ENCODE measurements around the gene ZNF786. TPM values are rescaled to one million over a fixed set of nuclear protein-coding genes. Genes with fewer than 3 reads are reported as not detected.
"Not testable (repeated sequence)": the region's sequence is repeated elsewhere in the genome, so short reads cannot be mapped to it uniquely, and the experiment has no call there.

Gene ZNF786
- total RNA-seq, 4 donors from 2014 or later: 6.1 to 8.6 (median 7.0) TPM

DNA sequence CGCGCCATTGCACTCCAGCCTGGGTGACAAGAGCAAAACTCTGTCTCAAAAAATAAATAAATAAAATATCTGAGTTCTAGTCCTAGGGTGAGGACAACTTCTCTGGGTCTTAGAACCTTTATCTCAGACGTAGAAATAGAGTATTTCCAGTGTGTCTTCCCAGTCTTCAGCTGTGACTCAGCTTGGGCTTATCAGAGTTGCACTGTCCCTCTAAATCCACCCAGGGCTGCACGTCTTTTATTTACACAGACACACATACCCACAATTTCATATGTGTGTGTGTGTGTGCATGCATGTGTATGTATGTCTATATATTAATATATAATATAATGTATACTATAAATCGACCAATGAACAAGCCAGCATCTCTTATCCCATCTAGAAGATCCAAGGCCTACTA is 49.2 kb downstream of the ZNF786 start:
- WGBS, 2 donors (ENCODE audit: low coverage in 1 of 2): 65 to 71% methylated on average over 3 to 5 of the region's 5 CpGs

DNA sequence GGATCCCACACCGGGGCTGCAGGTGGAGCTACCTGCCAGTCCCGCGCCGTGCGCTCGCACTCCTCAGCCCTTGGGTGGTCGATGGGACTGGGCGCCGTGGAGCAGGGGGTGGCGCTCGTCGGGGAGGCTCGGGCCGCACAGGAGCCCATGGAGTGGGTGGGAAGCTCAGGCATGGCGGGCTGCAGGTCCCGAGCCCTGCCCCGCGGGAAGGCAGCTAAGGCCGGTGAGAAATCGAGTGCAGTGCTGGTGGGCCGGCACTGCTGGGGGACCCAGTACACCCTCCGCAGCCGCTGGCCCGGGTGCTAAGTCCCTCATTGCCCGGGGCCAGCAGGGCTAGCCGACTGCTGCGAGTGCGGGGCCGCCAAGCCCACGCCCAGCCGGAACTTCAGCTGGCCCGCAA is 51.9 kb downstream of the ZNF786 start:
- H3K4me3 ChIP-seq, ATAC-seq, H3K27me3 ChIP-seq, H3K36me3 ChIP-seq, H3K27ac ChIP-seq, H3K9me3 ChIP-seq, H3K4me1 ChIP-seq: not testable (repeated sequence)
- no CpG with 5 or more reads among the region's 32 CpGs for WGBS, 2 donors (ENCODE audit: low coverage in 1 of 2)

More for the DNA sequence above, 49.2 kb downstream of the ZNF786 start:
- Histone ChIP-seq H3K27me3 (no peaks in the 10 kb centered on the region), H3K4me3 (no peak overlapping the region), H3K27ac (no peak overlapping the region), H3K4me1 (no peaks in the 10 kb centered on the region), H3K9me3 (no peaks in the 10 kb centered on the region), H3K36me3 (no peaks in the 10 kb centered on the region)
- TF ChIP-seq POLR2AphosphoS5 (IDR thresholded peaks at IDR 0.05): no peak
- no peak for TF ChIP-seq POLR2A (IDR thresholded peaks at IDR 0.05)
- TF ChIP-seq, protein P1, sequence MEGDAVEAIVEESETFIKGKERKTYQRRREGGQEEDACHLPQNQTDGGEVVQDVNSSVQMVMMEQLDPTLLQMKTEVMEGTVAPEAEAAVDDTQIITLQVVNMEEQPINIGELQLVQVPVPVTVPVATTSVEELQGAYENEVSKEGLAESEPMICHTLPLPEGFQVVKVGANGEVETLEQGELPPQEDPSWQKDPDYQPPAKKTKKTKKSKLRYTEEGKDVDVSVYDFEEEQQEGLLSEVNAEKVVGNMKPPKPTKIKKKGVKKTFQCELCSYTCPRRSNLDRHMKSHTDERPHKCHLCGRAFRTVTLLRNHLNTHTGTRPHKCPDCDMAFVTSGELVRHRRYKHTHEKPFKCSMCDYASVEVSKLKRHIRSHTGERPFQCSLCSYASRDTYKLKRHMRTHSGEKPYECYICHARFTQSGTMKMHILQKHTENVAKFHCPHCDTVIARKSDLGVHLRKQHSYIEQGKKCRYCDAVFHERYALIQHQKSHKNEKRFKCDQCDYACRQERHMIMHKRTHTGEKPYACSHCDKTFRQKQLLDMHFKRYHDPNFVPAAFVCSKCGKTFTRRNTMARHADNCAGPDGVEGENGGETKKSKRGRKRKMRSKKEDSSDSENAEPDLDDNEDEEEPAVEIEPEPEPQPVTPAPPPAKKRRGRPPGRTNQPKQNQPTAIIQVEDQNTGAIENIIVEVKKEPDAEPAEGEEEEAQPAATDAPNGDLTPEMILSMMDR (IDR thresholded peaks at IDR 0.05): no peak
- no peak for TF ChIP-seq EP300 (IDR thresholded peaks at IDR 0.05)
- no peak for ATAC-seq

DNA sequence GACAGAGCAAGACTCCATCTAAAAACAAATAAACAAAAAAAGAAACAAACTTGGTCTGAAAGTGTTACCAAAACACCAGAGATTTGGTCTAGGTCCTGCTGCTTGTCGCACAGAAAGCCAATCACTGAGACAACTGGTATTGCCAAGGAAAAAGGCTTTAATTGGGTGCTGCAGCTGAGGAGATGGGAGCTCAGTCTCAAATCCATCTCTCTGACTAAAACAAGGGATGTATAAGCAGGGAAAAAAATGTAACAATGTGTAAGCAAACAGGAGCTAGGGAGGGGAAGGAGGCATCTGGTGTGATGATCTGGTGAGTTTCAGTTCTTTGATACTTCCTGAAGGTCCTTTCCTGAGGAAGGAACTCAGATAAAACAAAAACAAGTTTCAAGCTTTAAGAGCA is 53.8 kb downstream of the ZNF786 start:
- no peak for ATAC-seq

DNA sequence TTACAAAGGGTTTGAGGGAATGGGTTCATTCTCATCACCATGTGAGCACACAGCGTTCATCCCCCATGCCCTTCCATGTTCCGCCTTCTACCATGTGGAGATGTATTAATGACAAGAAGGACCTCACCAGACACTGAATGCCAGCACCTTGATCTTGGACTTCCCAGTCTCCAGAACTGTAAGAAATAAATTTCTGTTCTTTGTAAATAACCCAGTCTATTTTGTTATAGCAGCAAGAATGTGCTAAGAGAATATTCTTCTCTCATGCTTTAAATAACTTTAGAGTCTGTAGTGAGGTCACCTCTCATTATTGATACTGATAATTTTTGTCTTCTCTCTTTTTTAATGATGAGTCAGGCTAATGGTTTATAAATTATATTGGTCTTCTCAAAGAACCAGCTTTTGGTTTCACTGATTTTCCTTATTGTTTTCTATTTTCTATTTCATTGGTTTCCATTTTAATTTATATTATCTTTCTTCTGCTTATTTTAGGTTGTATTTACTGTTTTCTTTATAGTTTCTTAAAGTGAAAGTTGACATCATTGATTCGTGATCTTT is 59.1 kb downstream of the ZNF786 start:
- Histone ChIP-seq H3K27me3 (no peaks in the 10 kb centered on the region), H3K9me3 (no peaks in the 10 kb centered on the region), H3K36me3 (no peaks in the 10 kb centered on the region), H3K4me3 (no peak overlapping the region), H3K4me1 (peaks cover 0 to 24% (median 12%) of the 10 kb centered on the region in 3 donors), H3K27ac (no peak overlapping the region)
- WGBS, 2 donors (ENCODE audit: low coverage in 1 of 2): 79 to 93% methylated on average over 3 of the region's 3 CpGs
- no peak for ATAC-seq
- TF ChIP-seq POLR2A (IDR thresholded peaks at IDR 0.05): no peak
- no peak for TF ChIP-seq POLR2AphosphoS5 (IDR thresholded peaks at IDR 0.05)
- TF ChIP-seq, protein P1 (IDR thresholded peaks at IDR 0.05): no peak
- TF ChIP-seq EP300 (IDR thresholded peaks at IDR 0.05): no peak

More for the DNA sequence above, 53.8 kb downstream of the ZNF786 start:
- Histone ChIP-seq H3K36me3 (no peaks in the 10 kb centered on the region), H3K4me3 (no peak overlapping the region), H3K9me3 (no peaks in the 10 kb centered on the region), H3K27me3 (no peaks in the 10 kb centered on the region), H3K27ac (no peak overlapping the region), H3K4me1 (no peaks in the 10 kb centered on the region)
- TF ChIP-seq POLR2A (IDR thresholded peaks at IDR 0.05) (no peak), EP300 (IDR thresholded peaks at IDR 0.05) (no peak), POLR2AphosphoS5 (IDR thresholded peaks at IDR 0.05) (no peak)
- TF ChIP-seq, protein P1 (IDR thresholded peaks at IDR 0.05): no peak
- 100% methylated on average over 1 of the region's 1 CpG for WGBS, 2 donors (ENCODE audit: low coverage in 1 of 2)

DNA sequence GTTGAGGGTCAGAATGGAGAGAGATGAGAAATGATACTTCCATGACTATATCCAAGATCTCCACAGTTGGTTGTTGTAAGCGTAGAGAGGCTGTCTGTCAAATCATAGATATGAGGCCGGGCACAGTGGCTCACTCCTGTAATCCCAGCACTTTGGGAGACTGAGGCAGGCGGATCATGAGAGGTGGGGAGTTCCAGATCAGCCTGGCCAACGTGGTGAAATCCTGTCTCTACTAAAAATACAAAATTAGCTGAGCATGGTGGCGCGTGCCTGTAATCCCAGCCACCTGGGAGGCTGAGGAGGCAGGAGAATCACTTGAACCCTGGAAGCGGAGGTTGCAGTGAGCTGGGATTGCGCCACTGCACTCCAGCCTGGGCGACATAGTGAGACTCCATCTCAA is 60.1 kb downstream of the ZNF786 start:
- not testable (repeated sequence) for H3K4me3 ChIP-seq, H3K9me3 ChIP-seq, H3K27ac ChIP-seq, ATAC-seq, H3K36me3 ChIP-seq, H3K27me3 ChIP-seq
- H3K4me1 ChIP-seq: peaks cover 0 to 32% (median 12%) of the 10 kb centered on the region in 3 donors
- 90% methylated on average over 6 of the region's 9 CpGs; no CpG with 5 or more reads in 1 of the 2 donors for WGBS, 2 donors (ENCODE audit: low coverage in 1 of 2)

DNA sequence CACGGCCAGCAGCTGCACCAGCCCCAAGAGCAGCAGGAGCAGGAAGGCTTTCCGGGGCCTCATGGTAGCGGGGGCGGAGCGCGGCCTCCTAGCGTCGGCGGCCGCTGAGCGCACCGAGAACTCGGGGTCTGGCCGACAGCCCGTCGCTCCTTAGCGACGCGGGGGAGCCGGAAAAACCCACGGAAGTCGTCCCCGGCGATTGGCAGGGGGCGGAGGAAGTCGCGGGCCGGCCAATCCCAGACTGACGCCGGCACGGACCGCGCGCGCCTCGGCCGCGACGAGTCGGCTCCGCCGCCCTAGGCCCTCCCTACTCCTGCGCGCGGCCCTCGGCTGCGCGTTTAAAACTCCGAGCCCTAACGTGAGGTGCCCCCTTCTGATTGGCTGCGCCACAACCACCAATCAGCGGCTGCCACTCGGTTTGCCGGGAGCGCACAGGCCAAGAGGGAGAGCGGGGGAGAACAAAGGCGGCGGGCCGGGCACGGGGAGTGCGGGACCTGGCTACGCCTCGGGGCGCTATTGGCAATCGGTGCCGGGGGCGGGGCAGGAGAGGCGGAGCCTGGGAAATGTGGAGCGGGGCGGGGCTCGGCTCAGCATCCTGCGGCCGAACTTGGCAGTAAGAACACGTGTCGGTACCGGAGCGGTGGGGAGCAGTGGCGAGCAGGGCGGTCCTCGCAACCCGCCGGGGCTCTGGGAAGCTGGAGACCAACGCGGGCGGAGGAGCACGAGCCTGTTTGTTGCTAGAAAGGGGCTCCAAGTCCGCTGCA is 62.0 kb downstream of the ZNF786 start, which contains the start of gene PDIA4:
TSS of gene PDIA4 (minus strand) at position 160 of the 764 bp plus-strand sequence. CDS start at position 63, 97 bp downstream.
- TF ChIP-seq, protein P1 (IDR thresholded peaks at IDR 0.05): peak in 3 of 4 experiments; percentile 48 to 57 (median 50)
- TF ChIP-seq POLR2AphosphoS5 (IDR thresholded peaks at IDR 0.05) (peak; percentile 84), EP300 (IDR thresholded peaks at IDR 0.05) (no peak), POLR2A (IDR thresholded peaks at IDR 0.05) (peak; percentile 81 to 83)
- 0% methylated on average over 1 to 15 of the region's 87 CpGs for WGBS, 2 donors (ENCODE audit: low coverage in 1 of 2)
- H3K36me3 ChIP-seq: no peaks in the 10 kb centered on the region

More for the DNA sequence above, 62.0 kb downstream of the ZNF786 start, which contains the start of gene PDIA4:
- Histone ChIP-seq H3K27ac (peak within 1 kb of the TSS; percentile 68 to 96 (median 94)), H3K9me3 (no peaks in the 10 kb centered on the region), H3K4me1 (peaks cover 0 to 32% (median 12%) of the 10 kb centered on the region in 3 donors), H3K4me3 (peak within 1 kb of the TSS; percentile 67 to 91), H3K27me3 (no peaks in the 10 kb centered on the region)
- ATAC-seq: peak; percentile 98
